Pulmonary artery endothelial cell (primary cell): ENCODE results near the gene SMIM7. TPM values are rescaled to one million over a fixed set of nuclear protein-coding genes. Genes with fewer than 3 reads are reported as not detected.

Experiments
- DNase-seq: peaks from one replicate; pipeline ENCODE4 v3.0.0-alpha.2; 2011; ENCODE audit warnings: low read depth, low spot score
- total RNA-seq: library from RNA; depleted of rRNA; stranded (reverse); fragments of >200 nt; gene quantifications from 2 replicates; pipeline ENCODE4 v1.2.3, GENCODE V29; 2014

Gene SMIM7
- total RNA-seq, 1 donor from 2014 or later, result 34.0 TPM

GRCh38 chr19:16623066-16623465 is 36.9 kb downstream of the SMIM7 start:
- DNase-seq, result no peak

GRCh38 chr19:16621165-16621800 is 38.7 kb downstream of the SMIM7 start:
- no peak for DNase-seq

- DNase-seq, result no peak
Measured at GRCh38 chr19:16620584-16620983, 39.4 kb downstream of the SMIM7 start.

GRCh38 chr19:16620018-16620417 is 39.9 kb downstream of the SMIM7 start:
- DNase-seq, result no peak

- DNase-seq, result no peak
Measured at GRCh38 chr19:16619457-16619856, 40.5 kb downstream of the SMIM7 start.

GRCh38 chr19:16618248-16618647 is 41.7 kb downstream of the SMIM7 start:
- no peak for DNase-seq

- DNase-seq, result no peak
Measured at GRCh38 chr19:16615808-16616207, 44.1 kb downstream of the SMIM7 start.

GRCh38 chr19:16614941-16615340 is 45.0 kb downstream of the SMIM7 start:
- DNase-seq, result no peak

- DNase-seq, result no peak
Measured at GRCh38 chr19:16613841-16614240, 46.1 kb downstream of the SMIM7 start.

- DNase-seq, result no peak
Measured at GRCh38 chr19:16612636-16613035, 47.3 kb downstream of the SMIM7 start.

GRCh38 chr19:16611121-16611520 is 48.8 kb downstream of the SMIM7 start:
- DNase-seq, result no peak

GRCh38 chr19:16609511-16610200 is 50.3 kb downstream of the SMIM7 start:
- DNase-seq, result no peak

GRCh38 chr19:16608290-16608739 is 51.6 kb downstream of the SMIM7 start:
- no peak for DNase-seq

- no peak for DNase-seq
Measured at GRCh38 chr19:16607819-16608218, 52.1 kb downstream of the SMIM7 start.

- no peak for DNase-seq
Measured at GRCh38 chr19:16605553-16605994, 54.4 kb downstream of the SMIM7 start.

- no peak for DNase-seq
Measured at GRCh38 chr19:16605115-16605514, 54.8 kb downstream of the SMIM7 start.

- DNase-seq, result no peak
Measured at GRCh38 chr19:16604615-16605014, 55.3 kb downstream of the SMIM7 start.

GRCh38 chr19:16603090-16603489 is 56.9 kb downstream of the SMIM7 start:
- no peak for DNase-seq

- DNase-seq, result no peak
Measured at GRCh38 chr19:16601378-16602052, 58.4 kb downstream of the SMIM7 start.

- no peak for DNase-seq
Measured at GRCh38 chr19:16600824-16601223, 59.1 kb downstream of the SMIM7 start.

- DNase-seq, result no peak
Measured at GRCh38 chr19:16599655-16600346, 60.1 kb downstream of the SMIM7 start.

- DNase-seq, result no peak
Measured at GRCh38 chr19:16598848-16599247, 61.1 kb downstream of the SMIM7 start.
